Measurements from ENCODE around the gene AMMECR1L.
"Not testable (repeated sequence)": the region's sequence is repeated elsewhere in the genome, so short reads cannot be mapped to it uniquely, and the experiment has no call there.

The AMMECR1L gene

GRCh38 chr2:127885780-127886592 lies at the start of gene AMMECR1L:
Gene AMMECR1L (minus strand): TSS chr2:127885956. CDS start chr2:127874234, 11,722 bp downstream.
- peak; percentile 35 for DNase-seq (ENCODE audit: low spot score)

DNA sequence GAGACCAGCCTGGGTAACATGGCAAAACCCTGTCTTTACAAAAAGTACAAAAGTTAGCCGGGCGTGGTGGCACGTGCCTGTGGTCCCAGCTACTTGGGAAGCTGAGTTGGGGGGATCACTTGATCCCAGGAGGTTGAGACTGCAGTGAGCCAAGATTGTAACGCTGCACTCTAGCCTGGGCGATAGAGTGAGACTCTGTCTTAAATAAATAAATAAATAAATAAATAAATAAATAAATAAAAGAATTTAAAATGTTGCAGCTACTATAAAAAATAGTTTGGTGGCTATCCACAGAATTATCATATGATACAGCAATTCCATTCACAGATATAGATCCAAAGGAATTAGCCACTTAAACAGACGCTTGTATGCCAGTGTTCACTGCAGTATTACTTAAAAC lies 49.6 kb upstream of the AMMECR1L start:
- DNase-seq (ENCODE audit: low spot score), result no peak

DNA sequence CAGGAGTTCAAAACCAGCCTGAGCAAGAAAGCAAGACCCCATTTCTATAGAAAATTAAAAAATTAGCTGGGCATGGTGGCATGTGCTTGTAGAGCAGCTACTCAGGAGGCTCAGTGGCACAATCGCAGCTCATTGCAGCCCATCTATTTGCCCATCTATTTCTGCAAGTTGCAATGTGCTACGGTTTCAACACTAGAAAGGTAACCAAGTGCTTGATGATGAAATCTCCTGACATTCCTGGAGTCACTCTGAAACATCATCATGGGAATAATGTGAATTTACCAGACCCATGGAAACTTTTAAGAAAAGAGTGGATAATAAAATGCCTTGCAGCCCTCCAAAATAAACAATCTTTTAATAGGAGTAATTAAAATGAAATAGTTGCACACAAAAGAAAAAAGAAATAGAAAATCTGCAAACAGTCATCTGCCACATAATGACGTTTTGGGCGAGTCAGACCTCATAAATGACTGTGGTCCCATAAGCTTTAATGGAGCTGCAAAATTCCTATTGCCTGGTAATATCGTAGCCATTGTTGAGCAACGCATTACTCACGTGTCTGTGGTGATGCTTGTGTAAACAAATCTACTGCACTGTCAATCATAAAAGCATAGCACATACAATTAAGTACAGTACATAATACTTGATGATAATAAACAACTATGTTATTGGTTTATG lies 46.6 kb upstream of the AMMECR1L start:
- peak; percentile 61 for DNase-seq (ENCODE audit: low spot score)

GRCh38 chr2:127929449-127929848 lies 43.7 kb upstream of the AMMECR1L start:
- DNase-seq (ENCODE audit: low spot score), result no peak

- DNase-seq (ENCODE audit: low spot score), result no peak
These were observed 41.6 kb upstream of the AMMECR1L start for GRCh38 chr2:127927384-127927783.

GRCh38 chr2:127917916-127918315 lies 32.2 kb upstream of the AMMECR1L start:
- no peak for DNase-seq (ENCODE audit: low spot score)

GRCh38 chr2:127913808-127914457 lies 28.2 kb upstream of the AMMECR1L start:
- no peak for DNase-seq (ENCODE audit: low spot score)

DNA sequence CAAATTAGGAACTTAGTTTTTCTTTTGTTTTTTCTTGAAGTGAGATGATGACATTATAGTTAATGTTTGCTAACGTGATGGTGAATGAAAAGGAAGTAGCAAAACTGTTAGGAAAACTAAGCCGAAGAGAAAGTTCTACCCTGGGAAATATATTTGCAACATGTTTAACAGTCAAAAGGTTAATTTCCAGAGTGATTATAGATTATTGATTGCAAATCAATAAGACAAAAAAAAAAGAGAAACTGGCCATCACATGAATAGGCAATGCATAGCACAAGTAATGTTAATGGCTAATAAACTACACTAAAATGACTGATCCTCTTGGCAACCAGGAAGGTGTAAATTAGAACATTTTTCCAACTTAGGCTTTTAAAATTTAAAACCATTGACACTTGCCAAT lies 26.0 kb upstream of the AMMECR1L start:
- no peak for DNase-seq (ENCODE audit: low spot score)

DNA sequence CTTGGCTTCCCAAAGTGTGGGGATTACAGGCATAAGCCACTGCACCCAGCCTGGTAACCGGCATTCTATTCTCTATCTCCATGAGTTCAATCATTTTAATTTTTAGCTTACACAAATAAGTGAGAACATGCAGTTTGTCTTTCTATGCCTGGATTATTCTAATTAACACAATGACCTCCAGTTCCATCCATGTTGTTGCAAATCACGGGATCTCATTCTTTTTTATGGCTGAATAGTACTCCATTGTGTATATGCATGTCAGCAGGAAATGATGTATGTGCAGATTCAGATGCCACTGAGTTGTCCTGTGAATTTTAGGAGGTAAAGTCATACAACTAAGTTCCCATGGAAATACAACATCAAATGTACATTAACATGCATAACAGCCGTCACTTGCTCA lies 24.7 kb upstream of the AMMECR1L start:
- no peak for DNase-seq (ENCODE audit: low spot score)

DNA sequence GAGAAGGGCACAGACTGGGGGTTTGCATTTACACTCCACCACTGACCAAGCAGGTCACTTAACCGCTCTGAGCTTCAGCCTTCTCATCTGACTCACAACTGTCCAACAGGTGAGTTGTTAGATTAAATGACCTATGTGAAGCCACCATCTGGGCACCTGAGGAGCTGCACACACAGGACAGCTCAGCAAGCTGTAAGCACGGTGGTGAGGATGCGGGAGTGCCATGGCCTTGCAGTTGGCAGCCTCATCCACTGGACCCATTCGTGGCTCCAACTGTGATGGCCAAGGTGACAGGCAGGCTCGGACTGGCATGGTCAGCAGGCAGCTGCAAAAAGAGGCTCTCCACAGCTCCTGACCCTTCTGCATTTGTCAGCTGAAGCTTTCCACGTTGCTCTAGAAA lies 23.3 kb upstream of the AMMECR1L start:
- no peak for DNase-seq (ENCODE audit: low spot score)

DNA sequence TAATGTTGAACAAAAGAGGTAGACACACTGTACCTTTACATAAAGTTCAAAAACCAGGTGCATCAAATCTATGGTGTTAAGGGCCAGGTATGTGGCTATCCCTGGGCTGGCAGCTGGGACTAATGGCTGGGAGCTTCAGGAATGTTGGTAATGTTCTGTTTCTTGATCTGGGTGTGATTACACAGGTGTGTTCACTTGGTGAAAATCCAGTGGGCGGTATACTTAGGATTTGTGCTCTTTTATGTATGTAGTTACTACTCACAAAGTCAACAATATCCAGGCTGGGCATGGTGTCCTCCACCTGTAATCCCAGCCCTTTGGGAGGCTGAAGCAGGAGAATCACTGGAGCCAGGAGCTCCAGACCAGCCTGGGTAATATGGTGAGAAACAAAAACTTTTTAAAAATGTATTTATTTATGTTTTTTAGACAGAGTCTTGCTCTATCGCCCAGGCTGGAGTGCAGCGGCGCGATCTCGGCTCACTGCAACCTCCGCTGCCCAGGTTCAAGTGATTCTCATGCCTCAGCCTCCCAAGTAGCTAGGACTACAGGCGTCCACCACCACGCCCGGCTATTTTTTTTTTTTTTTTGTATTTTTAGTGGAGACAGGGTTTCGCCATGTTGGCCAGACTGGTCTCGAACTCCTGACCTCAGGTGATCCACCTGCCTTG lies 22.1 kb upstream of the AMMECR1L start:
- not testable (repeated sequence) for DNase-seq (ENCODE audit: low spot score)

DNA sequence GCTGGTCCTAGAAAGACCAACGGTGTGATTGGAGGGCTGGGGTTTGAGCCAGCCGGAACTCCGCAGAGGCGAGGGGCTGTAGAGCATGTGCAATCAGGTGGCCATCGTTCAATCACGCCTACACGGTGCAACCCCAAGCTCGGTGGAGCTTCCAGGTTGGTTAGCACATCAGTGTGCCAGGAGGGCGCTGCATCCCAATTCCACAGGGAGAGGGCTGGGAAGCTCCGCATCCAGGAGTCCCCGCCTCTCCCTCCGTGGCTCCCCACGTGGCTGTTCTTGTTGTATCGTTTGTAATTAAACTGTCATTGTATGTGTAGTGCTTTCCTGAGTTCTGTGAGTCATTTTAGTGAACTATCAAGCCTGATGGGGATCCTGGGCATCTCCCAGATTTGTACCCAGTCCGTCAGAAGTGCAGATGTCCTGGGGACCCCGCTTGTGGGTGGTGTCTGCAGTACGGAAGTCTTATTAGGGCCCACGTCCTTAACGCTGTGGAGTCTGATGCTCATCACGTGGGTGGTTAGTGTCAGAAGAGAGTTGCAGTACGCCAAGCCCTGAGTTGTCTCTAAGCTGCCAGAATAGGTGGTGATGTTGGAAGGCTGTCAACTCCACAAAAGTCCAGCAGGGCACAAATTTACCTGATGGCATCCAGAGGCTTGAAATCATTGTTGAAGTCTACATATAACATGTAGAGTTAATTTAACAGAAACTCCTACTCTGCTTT lies 20.6 kb upstream of the AMMECR1L start:
- DNase-seq (ENCODE audit: low spot score), result no peak

DNA sequence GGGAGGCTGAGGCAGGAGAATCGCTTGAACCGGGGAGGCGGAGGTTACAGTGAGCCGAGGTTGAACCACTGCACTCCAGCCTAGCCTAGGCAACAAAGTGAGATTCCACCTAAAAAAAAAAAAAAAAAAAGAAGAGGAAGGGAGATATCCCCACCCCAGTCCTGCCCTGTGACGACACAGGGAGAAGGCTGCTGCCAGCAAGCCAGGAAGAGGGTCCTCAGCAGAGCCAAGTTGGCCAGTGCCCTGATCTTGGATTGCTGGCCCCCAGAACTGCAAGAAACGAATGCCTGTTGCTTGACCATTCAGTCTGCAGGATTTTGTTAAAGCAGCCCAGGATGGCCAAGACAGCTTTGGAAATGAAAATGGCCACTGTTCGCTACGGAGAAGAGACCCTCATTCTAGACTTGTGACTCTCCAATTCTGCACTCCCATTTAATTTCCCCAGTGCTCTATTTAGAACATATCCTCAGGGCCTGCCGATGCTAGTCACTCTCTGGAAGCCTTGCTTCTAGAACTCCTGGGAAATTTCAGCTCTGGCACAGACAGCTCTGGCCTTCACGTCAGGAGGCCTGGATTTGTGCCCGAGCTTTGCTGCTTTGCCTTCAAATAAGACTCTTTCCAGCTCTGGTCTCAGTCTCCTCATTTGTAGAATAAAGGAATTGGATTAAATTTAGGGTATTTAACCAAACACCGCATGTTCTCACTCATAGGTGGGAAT lies 15.7 kb upstream of the AMMECR1L start:
- DNase-seq (ENCODE audit: low spot score), result no peak

DNA sequence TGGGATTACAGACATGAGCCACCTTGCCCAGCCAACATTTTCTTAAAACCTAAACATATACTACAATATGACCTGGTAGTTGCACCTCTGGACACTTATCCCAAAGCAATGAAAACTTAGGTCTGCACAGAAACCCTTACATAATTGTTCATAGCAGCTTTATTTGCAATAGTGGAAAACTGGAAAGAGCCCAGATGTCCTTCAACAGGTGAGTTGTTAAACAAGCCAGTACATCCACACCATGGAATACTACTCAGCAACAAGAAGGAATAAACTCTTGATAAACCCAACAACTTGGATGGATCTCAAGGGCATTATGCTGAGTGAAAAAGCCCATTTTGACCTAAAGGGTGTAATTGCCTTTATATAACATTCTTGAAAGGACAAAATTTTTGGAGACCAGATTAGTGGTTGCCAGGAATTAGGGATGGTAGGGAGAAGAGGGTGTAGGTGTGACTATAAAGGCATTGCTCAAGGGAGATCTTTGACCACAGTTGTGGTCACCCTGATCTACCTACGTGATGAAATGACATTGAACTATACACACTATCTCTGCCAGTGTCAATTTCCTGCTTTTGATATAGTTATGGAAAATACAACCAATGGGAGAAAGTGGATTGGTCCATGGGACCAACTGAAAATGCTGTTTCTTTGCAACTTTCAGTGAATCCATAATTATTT lies 11.9 kb upstream of the AMMECR1L start:
- no peak for DNase-seq (ENCODE audit: low spot score)

- no peak for DNase-seq (ENCODE audit: low spot score)
These were observed 7.7 kb upstream of the AMMECR1L start for GRCh38 chr2:127893494-127893893.

DNA sequence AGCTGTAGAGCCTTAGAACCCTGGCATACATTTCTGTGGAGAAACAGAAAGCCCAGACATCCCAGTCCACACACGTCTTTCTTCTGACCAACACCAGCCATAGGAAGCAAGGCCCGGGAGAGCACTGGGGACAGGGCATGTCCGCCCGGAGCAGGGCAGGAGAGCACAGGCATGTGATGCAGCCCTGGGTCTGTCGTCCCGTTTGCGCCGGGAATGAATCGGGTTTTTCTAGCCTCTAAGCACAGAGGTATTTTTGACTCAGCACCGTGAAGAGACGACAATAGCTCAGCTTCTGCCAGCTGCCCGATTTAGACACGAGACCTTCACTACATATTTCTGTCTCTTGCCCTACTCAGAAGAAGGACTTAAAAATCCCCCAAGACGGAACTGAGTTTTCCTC lies 7.3 kb upstream of the AMMECR1L start:
- DNase-seq (ENCODE audit: low spot score), result no peak

- DNase-seq (ENCODE audit: low spot score), result no peak
These were observed 6.1 kb upstream of the AMMECR1L start for GRCh38 chr2:127891811-127892210.

GRCh38 chr2:127890756-127891155 lies 5.0 kb upstream of the AMMECR1L start:
- DNase-seq (ENCODE audit: low spot score), result not testable (repeated sequence)

DNA sequence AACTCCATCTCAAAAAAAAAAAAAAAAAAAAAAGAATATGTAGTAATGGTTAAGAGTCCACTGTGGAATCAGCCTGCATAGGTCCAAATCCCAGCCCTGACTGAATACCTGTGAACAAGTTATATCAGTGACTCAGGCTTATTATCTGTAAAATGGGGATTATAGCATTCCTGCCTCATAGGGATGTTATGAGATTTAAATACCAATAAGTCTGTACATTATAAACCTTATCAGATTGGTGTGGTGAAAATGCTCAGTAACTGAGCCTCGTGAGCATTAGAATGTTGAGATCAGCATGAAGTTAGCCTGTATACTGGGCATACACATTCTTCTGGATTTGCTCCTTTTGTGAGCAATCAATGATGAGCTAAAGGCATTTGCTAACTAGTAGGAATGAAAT lies 3.0 kb upstream of the AMMECR1L start:
- DNase-seq (ENCODE audit: low spot score), result no peak

GRCh38 chr2:127887776-127888130 lies 2.0 kb upstream of the AMMECR1L start:
- no peak for DNase-seq (ENCODE audit: low spot score)
